ENCODE measurements around the gene MCM10. TPM values are rescaled to one million over a fixed set of nuclear protein-coding genes. Genes with fewer than 3 reads are reported as not detected.
"Not testable (repeated sequence)": the region's sequence is repeated elsewhere in the genome, so short reads cannot be mapped to it uniquely, and the experiment has no call there.

MCM10 gene
- total RNA-seq, 1 donor from 2014 or later: 76.3 TPM

- Mint-ChIP-seq H3K27me3 (ENCODE audit: low read depth) (no peaks in the 10 kb centered on the region), H3K4me3 (no peak overlapping the region), H3K36me3 (ENCODE audit: low read depth) (no peaks in the 10 kb centered on the region), H3K4me1 (no peaks in the 10 kb centered on the region), H3K27ac (ENCODE audit: unreplicated experiment) (no peak overlapping the region), H3K9me3 (no peaks in the 10 kb centered on the region)
- no peak for DNase-seq (ENCODE audit: low read depth, low spot score)
- no peak for TF ChIP-seq CTCF (conservative IDR thresholded peaks at IDR 0.05)
Measured at GRCh38 chr10:13236638-13237037, 75.3 kb downstream of the MCM10 start.

GRCh38 chr10:13238271-13239077 lies 77.1 kb downstream of the MCM10 start:
- Mint-ChIP-seq H3K4me3 (no peak overlapping the region), H3K9me3 (no peaks in the 10 kb centered on the region), H3K36me3 (ENCODE audit: low read depth) (no peaks in the 10 kb centered on the region), H3K27ac (ENCODE audit: unreplicated experiment) (no peak overlapping the region), H3K27me3 (ENCODE audit: low read depth) (no peaks in the 10 kb centered on the region), H3K4me1 (no peaks in the 10 kb centered on the region)
- TF ChIP-seq CTCF (conservative IDR thresholded peaks at IDR 0.05): no peak
- no peak for DNase-seq (ENCODE audit: low read depth, low spot score)

GRCh38 chr10:13239923-13240322 lies 78.6 kb downstream of the MCM10 start:
- H3K4me3 Mint-ChIP-seq: no peak overlapping the region
- TF ChIP-seq CTCF (conservative IDR thresholded peaks at IDR 0.05): no peak
- H3K27me3 Mint-ChIP-seq (ENCODE audit: low read depth): no peaks in the 10 kb centered on the region
- no peak overlapping the region for H3K27ac Mint-ChIP-seq (ENCODE audit: unreplicated experiment)
- H3K36me3 Mint-ChIP-seq (ENCODE audit: low read depth): no peaks in the 10 kb centered on the region
- H3K4me1 Mint-ChIP-seq: no peaks in the 10 kb centered on the region
- no peaks in the 10 kb centered on the region for H3K9me3 Mint-ChIP-seq
- no peak for DNase-seq (ENCODE audit: low read depth, low spot score)

GRCh38 chr10:13241613-13242012 lies 80.3 kb downstream of the MCM10 start:
- H3K4me1 Mint-ChIP-seq: no peaks in the 10 kb centered on the region
- TF ChIP-seq CTCF (conservative IDR thresholded peaks at IDR 0.05): no peak
- H3K9me3 Mint-ChIP-seq: no peaks in the 10 kb centered on the region
- no peak overlapping the region for H3K27ac Mint-ChIP-seq (ENCODE audit: unreplicated experiment)
- no peaks in the 10 kb centered on the region for H3K36me3 Mint-ChIP-seq (ENCODE audit: low read depth)
- H3K27me3 Mint-ChIP-seq (ENCODE audit: low read depth): no peaks in the 10 kb centered on the region
- no peak for DNase-seq (ENCODE audit: low read depth, low spot score)
- H3K4me3 Mint-ChIP-seq: no peak overlapping the region

GRCh38 chr10:13242260-13242659 lies 80.9 kb downstream of the MCM10 start:
- DNase-seq (ENCODE audit: low read depth, low spot score); H3K9me3 Mint-ChIP-seq; H3K4me3 Mint-ChIP-seq; H3K27me3 Mint-ChIP-seq (ENCODE audit: low read depth); H3K4me1 Mint-ChIP-seq; H3K36me3 Mint-ChIP-seq (ENCODE audit: low read depth); H3K27ac Mint-ChIP-seq (ENCODE audit: unreplicated experiment): not testable (repeated sequence)

- Mint-ChIP-seq H3K36me3 (ENCODE audit: low read depth) (no peaks in the 10 kb centered on the region), H3K9me3 (no peaks in the 10 kb centered on the region), H3K4me1 (no peaks in the 10 kb centered on the region), H3K27ac (ENCODE audit: unreplicated experiment) (no peak overlapping the region), H3K4me3 (no peak overlapping the region), H3K27me3 (ENCODE audit: low read depth) (no peaks in the 10 kb centered on the region)
- no peak for DNase-seq (ENCODE audit: low read depth, low spot score)
- TF ChIP-seq CTCF (conservative IDR thresholded peaks at IDR 0.05): no peak
Measured at GRCh38 chr10:13247246-13247645, 85.9 kb downstream of the MCM10 start.

All from neural crest cell (in vitro differentiated cells).